ENCODE results near the gene GRM4.

- TF ChIP-seq, protein P1, sequence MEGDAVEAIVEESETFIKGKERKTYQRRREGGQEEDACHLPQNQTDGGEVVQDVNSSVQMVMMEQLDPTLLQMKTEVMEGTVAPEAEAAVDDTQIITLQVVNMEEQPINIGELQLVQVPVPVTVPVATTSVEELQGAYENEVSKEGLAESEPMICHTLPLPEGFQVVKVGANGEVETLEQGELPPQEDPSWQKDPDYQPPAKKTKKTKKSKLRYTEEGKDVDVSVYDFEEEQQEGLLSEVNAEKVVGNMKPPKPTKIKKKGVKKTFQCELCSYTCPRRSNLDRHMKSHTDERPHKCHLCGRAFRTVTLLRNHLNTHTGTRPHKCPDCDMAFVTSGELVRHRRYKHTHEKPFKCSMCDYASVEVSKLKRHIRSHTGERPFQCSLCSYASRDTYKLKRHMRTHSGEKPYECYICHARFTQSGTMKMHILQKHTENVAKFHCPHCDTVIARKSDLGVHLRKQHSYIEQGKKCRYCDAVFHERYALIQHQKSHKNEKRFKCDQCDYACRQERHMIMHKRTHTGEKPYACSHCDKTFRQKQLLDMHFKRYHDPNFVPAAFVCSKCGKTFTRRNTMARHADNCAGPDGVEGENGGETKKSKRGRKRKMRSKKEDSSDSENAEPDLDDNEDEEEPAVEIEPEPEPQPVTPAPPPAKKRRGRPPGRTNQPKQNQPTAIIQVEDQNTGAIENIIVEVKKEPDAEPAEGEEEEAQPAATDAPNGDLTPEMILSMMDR (IDR thresholded peaks at IDR 0.05), result no peak
- TF ChIP-seq POLR2A (IDR thresholded peaks at IDR 0.05), result no peak
Measured at GRCh38 chr6:34189806-34190503, 44.1 kb upstream of the GRM4 start.
